H1 (cell line): ENCODE data around the gene LINC01488. TPM values are rescaled to one million over a fixed set of nuclear protein-coding genes. Genes with fewer than 3 reads are reported as not detected.

Source experiments
- CTCF ChIA-PET: fragments of 300-600 bp; sonication (Branson Sonifier 250); formaldehyde crosslinking; loops from one replicate; lab custom pipeline; 2021; ENCODE audit not compliant: partially characterized antibody; lab: Charles Lee
- POLR2A ChIA-PET: fragments of 300-600 bp; sonication (Branson Sonifier 250); formaldehyde crosslinking; loops from one replicate; lab custom pipeline; 2021; ENCODE audit warnings: inconsistent platforms; ENCODE audit not compliant: partially characterized antibody; lab: Charles Lee
- DNase-seq, 2 experiments: peaks; one replicate each; pipeline versions ENCODE4 v3.0.0 to v3.0.0-alpha.2; 2010 to 2022; ENCODE audit warnings: low spot score in 2 of 2, low read depth in 1 of 2, mixed read lengths in 1 of 2
- FAIRE-seq: peaks from 2 replicates; lab custom pipeline; 2011; peaks lifted over from hg19 to GRCh38; lab: Jason Lieb, UNC
- H2AFZ ChIP-seq: 2 replicates; pipeline ENCODE4 v1.8.1; 2012; ENCODE audit warnings: low read length, inconsistent platforms
- H2AK5ac ChIP-seq: 2 replicates; pipeline ENCODE4 v1.6.1; 2013; ENCODE audit warnings: low read depth, low read length
- H2BK120ac ChIP-seq: replicated peaks from 2 replicates; pipeline ENCODE3; 2013; ENCODE audit warnings: low read depth, low read length, inconsistent platforms
- H2BK12ac ChIP-seq: 2 replicates; pipeline ENCODE4 v1.6.1; 2013; ENCODE audit warnings: low read depth, low read length
- H2BK15ac ChIP-seq: 2 replicates; pipeline ENCODE4 v1.6.1; 2013; ENCODE audit warnings: low read length
- H2BK20ac ChIP-seq: 2 replicates; pipeline ENCODE4 v1.6.1; 2013; ENCODE audit warnings: low read length
- H2BK5ac ChIP-seq: 2 replicates; pipeline ENCODE4 v1.6.1; 2013; ENCODE audit warnings: low read depth, low read length
- H3K14ac ChIP-seq: 2 replicates; pipeline ENCODE4 v1.6.1; 2013; ENCODE audit warnings: inconsistent platforms; ENCODE audit not compliant: insufficient read length
- H3K18ac ChIP-seq: 2 replicates; pipeline ENCODE4 v1.6.1; 2013; ENCODE audit warnings: low read length; ENCODE audit errors: extremely low read depth
- H3K23ac ChIP-seq: 2 replicates; pipeline ENCODE4 v1.6.1; 2013; ENCODE audit warnings: inconsistent platforms; ENCODE audit not compliant: insufficient read length
- H3K23me2 ChIP-seq: 2 replicates; pipeline ENCODE4 v1.6.1; 2013; ENCODE audit warnings: low read depth, low read length
- H3K27ac ChIP-seq: 2 replicates; pipeline ENCODE4 v1.6.1; 2011; ENCODE audit warnings: low read depth, low read length, inconsistent platforms
- H3K27me3 ChIP-seq, 4 experiments: replicated peaks in 1 of 4; 1 replicate in 1 of 4; 2 replicates in 3 of 4; pipeline versions ENCODE4 v1.6.1 to v1.8.1; 2011 to 2013; ENCODE audit warnings: low read length in 3 of 4, mild to moderate bottlenecking in 3 of 4, inconsistent platforms in 2 of 4, mixed read lengths in 2 of 4, moderate library complexity in 1 of 4; ENCODE audit not compliant: control insufficient read depth in 3 of 4, insufficient read depth in 3 of 4; ENCODE audit errors: extremely low read depth in 1 of 4
- H3K36me3 ChIP-seq, 4 experiments: 2 replicates each; pipeline versions ENCODE4 v1.6.1 to v1.8.1; 2011 to 2013; ENCODE audit warnings: mild to moderate bottlenecking in 4 of 4, low read length in 3 of 4, moderate library complexity in 2 of 4, control low read depth in 1 of 4, inconsistent platforms in 1 of 4; ENCODE audit not compliant: insufficient read depth in 4 of 4, control insufficient read depth in 2 of 4
- H3K4ac ChIP-seq: replicated peaks from 2 replicates; pipeline ENCODE3; 2013; ENCODE audit warnings: low read length, low read depth, mixed read lengths, inconsistent platforms; ENCODE audit not compliant: insufficient read length
- H3K4me1 ChIP-seq, 4 experiments: replicated peaks in 1 of 4; 1 replicate in 1 of 4; 2 replicates in 3 of 4; pipeline versions ENCODE4 v1.6.1 to v1.8.1; 2011 to 2013; ENCODE audit warnings: low read length in 3 of 4, inconsistent platforms in 2 of 4, mixed read lengths in 1 of 4; ENCODE audit not compliant: insufficient read depth in 4 of 4, control insufficient read depth in 3 of 4
- H3K4me2 ChIP-seq, 2 experiments: 2 replicates each; pipeline versions ENCODE4 v1.6.1 to v1.8.1; 2011 to 2013; ENCODE audit warnings: low read depth in 2 of 2, low read length in 2 of 2, control low read depth in 1 of 2, inconsistent platforms in 1 of 2, mild to moderate bottlenecking in 1 of 2; ENCODE audit not compliant: insufficient read depth in 1 of 2
- H3K4me3 ChIP-seq, 4 experiments: fragments of 200-600, 300-600 bp in 1 of 4; sonication (generic), shearing (Covaris generic), sonication (Bioruptor Twin) in 1 of 4; 2 replicates each; pipeline versions ENCODE4 v1.5.1 to v1.8.1; 2011 to 2016; ENCODE audit warnings: low read length in 4 of 4, low read depth in 3 of 4, control low read depth in 2 of 4, inconsistent platforms in 2 of 4, mild to moderate bottlenecking in 2 of 4, mixed read lengths in 1 of 4, moderate library complexity in 1 of 4; ENCODE audit not compliant: insufficient read depth in 2 of 4; ENCODE audit errors: extremely low read depth in 1 of 4
- H3K56ac ChIP-seq: replicated peaks from 2 replicates; pipeline ENCODE3; 2013; ENCODE audit warnings: low read depth, mild to moderate bottlenecking, mixed read lengths, low read length, inconsistent platforms; ENCODE audit not compliant: insufficient read length
- H3K79me1 ChIP-seq: 2 replicates; pipeline ENCODE4 v1.6.1; 2013; ENCODE audit warnings: low read depth, low read length, control low read depth
- H3K79me2 ChIP-seq, 2 experiments: 2 replicates each; pipeline versions ENCODE4 v1.6.1 to v1.8.1; 2012 to 2013; ENCODE audit warnings: low read length in 2 of 2, mild to moderate bottlenecking in 2 of 2, inconsistent platforms in 1 of 2; ENCODE audit not compliant: insufficient read depth in 2 of 2, control insufficient read depth in 1 of 2
- H3K9ac ChIP-seq, 4 experiments: replicated peaks in 1 of 4; 1 replicate in 1 of 4; 2 replicates in 3 of 4; pipeline versions ENCODE4 v1.6.1 to v1.8.1; 2011 to 2013; ENCODE audit warnings: low read depth in 3 of 4, low read length in 3 of 4, control low read depth in 2 of 4, mild to moderate bottlenecking in 2 of 4, moderate library complexity in 2 of 4, inconsistent platforms in 1 of 4; ENCODE audit errors: extremely low read depth in 1 of 4
- H3K9me3 ChIP-seq, 2 experiments: 2 replicates each; pipeline versions ENCODE4 v1.6.1 to v1.8.1; 2012 to 2013; ENCODE audit warnings: mild to moderate bottlenecking in 2 of 2, moderate library complexity in 2 of 2, control low read depth in 1 of 2, inconsistent platforms in 1 of 2, low read depth in 1 of 2, low read length in 1 of 2, mixed read lengths in 1 of 2; ENCODE audit not compliant: insufficient read depth in 2 of 2
- H4K20me1 ChIP-seq, 2 experiments: replicated peaks in 1 of 2; 2 replicates each; pipeline versions ENCODE3 to v1.8.1; 2011 to 2013; ENCODE audit warnings: inconsistent platforms in 2 of 2, low read length in 2 of 2, mild to moderate bottlenecking in 1 of 2; ENCODE audit not compliant: insufficient read depth in 2 of 2, control insufficient read depth in 1 of 2
- H4K5ac ChIP-seq: 2 replicates; pipeline ENCODE4 v1.6.1; 2013; ENCODE audit warnings: low read length, low read depth, mixed read lengths, inconsistent platforms; ENCODE audit not compliant: insufficient read length
- H4K8ac ChIP-seq: 2 replicates; pipeline ENCODE4 v1.8.0; 2013; ENCODE audit warnings: mild to moderate bottlenecking, moderate library complexity, low read length, inconsistent platforms; ENCODE audit not compliant: insufficient read depth; ENCODE audit errors: extremely low read depth
- H4K91ac ChIP-seq: replicated peaks from 2 replicates; pipeline ENCODE3; 2013; ENCODE audit warnings: low read length, mixed read lengths, inconsistent platforms; ENCODE audit not compliant: insufficient read length
- ATF3 ChIP-seq: IDR thresholded peaks from 2 replicates; pipeline ENCODE4 v1.6.1; 2011; ENCODE audit warnings: low read depth, mild to moderate bottlenecking, low read length; ENCODE audit not compliant: insufficient read depth
- KDM4A ChIP-seq: IDR thresholded peaks from one replicate; pipeline ENCODE4 v1.7.1; 2012; ENCODE audit warnings: low read depth, mild to moderate bottlenecking, moderate library complexity, low read length, inconsistent platforms; ENCODE audit not compliant: severe bottlenecking
- SAP30 ChIP-seq: fragments of 300-600 bp; sonication (generic); IDR thresholded peaks from 2 replicates; pipeline ENCODE4 v1.7.1; 2012; ENCODE audit warnings: low read length, moderate library complexity, mild to moderate bottlenecking, inconsistent platforms; ENCODE audit not compliant: insufficient read depth, insufficient replicate concordance
- WGBS, 2 experiments: shearing (Covaris generic) in 1 of 2; methylation state at CpG; one replicate each; pipeline versions ENCODE4 v1.1.6 to v1.1.7; 2013 to 2015; ENCODE audit warnings: low lambda C conversion rate in 2 of 2, mixed read lengths in 2 of 2, inconsistent platforms in 1 of 2, low coverage in 1 of 2, missing lambda C conversion rate in 1 of 2; ENCODE audit not compliant: insufficient replicate concordance in 2 of 2, insufficient coverage in 1 of 2, insufficient read length in 1 of 2; ENCODE audit errors: extremely low coverage in 1 of 2, missing lambda C conversion rate in 1 of 2; 5-methylcytosine and 5-hydroxymethylcytosine counted together
- polyA plus RNA-seq, 7 experiments: library from polyadenylated mRNA; depleted of rRNA in 3 of 7; stranded (reverse) in 5 of 7; unstranded in 2 of 7; fragments of >200 nt in 5 of 7; fragments of 200-250 nt in 2 of 7; gene quantifications; 1 replicate in 5 of 7; 2 replicates in 1 of 7; 4 replicates in 1 of 7; pipeline versions ENCODE4 v1.2.1 to v1.2.3, GENCODE V29; 2011 to 2013; ENCODE audit warnings: missing spikeins in 2 of 7, mixed read lengths in 2 of 7
- total RNA-seq: library from RNA; stranded (reverse); fragmentation: NEBNext Ultra II Directional; extraction: Animal tissue kit (Norgen Biotek cat#: 25700); gene quantifications from 2 replicates; pipeline ENCODE4 v1.2.1, GENCODE V29; 2021

Gene LINC01488
- total and polyA plus RNA-seq, 2 of the 8 experiments (the other 6 are each of a cell fraction or from before 2014, with no cell fraction given) = not detected

- Histone ChIP-seq H4K20me1 (peaks cover 0 to 1% of the 10 kb centered on the region in 2 experiments), H2BK120ac (no peak overlapping the region), H2BK5ac (no peak overlapping the region), H3K79me1 (no peaks in the 10 kb centered on the region), H3K27me3 (no peaks in the 10 kb centered on the region), H3K4ac (no peak overlapping the region), H3K56ac (no peak overlapping the region), H2BK15ac (no peak overlapping the region), H4K5ac (no peak overlapping the region), H2AFZ (no peak overlapping the region), H4K8ac (no peak overlapping the region), H4K91ac (no peak overlapping the region), H3K36me3 (no peaks in the 10 kb centered on the region), H2AK5ac (no peak overlapping the region), H3K9me3 (peaks cover 5 to 7% of the 10 kb centered on the region in 2 experiments; a peak in 3 of 4 replicates), H3K4me1 (peaks cover 0 to 2% (median 0%) of the 10 kb centered on the region in 4 experiments; a peak in 1 of 7 replicates), H3K23me2 (0 out of 2 replicates have a peak, but pooled peaks cover 2% of the 10 kb centered on the region), H3K23ac (no peak overlapping the region), H2BK20ac (no peak overlapping the region), H2BK12ac (no peak overlapping the region), H3K4me2 (no peak overlapping the region), H3K79me2 (no peaks in the 10 kb centered on the region), H3K27ac (no peak overlapping the region), H3K18ac (no peak overlapping the region), H3K9ac (no peak overlapping the region), H3K14ac (no peak overlapping the region), H3K4me3 (no peak overlapping the region)
- CTCF ChIA-PET = interaction anchor here (0.5 to 2.9 kb wide), 6 partner anchors 9 to 164 kb away, joined by 3 to 10 read pairs (median 3); partner anchors contain the start of gene MYEOV
- POLR2A ChIA-PET = interaction anchor here (0.6 kb wide), 1 partner anchor 180 kb away, joined by 4 read pairs; no protein-coding TSS in a partner anchor
- FAIRE-seq = no peak
- DNase-seq = no peak
- 79% methylated on average over 4 of the region's 4 CpGs; no CpG with 5 or more reads in 1 of the 2 experiments for WGBS, 2 experiments
- no peak for TF ChIP-seq ATF3
- TF ChIP-seq SAP30 = no peak
- no peak for TF ChIP-seq KDM4A
Observed at GRCh38 chr11:69456712-69457111, 24.8 kb upstream of the LINC01488 start.
